ENCODE measurements around the gene SLC40A1. TPM values are rescaled to one million over a fixed set of nuclear protein-coding genes. Genes with fewer than 3 reads are reported as not detected.

SLC40A1 gene
- polyA plus RNA-seq, 1 donor from 2014 or later = 12.6 TPM

- no peaks in the 10 kb centered on the region for H3K9me2 ChIP-seq (ENCODE audit: insufficient read depth, low read length)
- no peaks in the 10 kb centered on the region for H3K79me2 ChIP-seq (replicated peaks; ENCODE audit: insufficient read depth, low read length)
- H4K20me1 ChIP-seq (ENCODE audit: insufficient read depth) = no peaks in the 10 kb centered on the region
- no peaks in the 10 kb centered on the region for H3K27me3 ChIP-seq (ENCODE audit: insufficient read depth, low read depth, low read length)
- H3K9me3 ChIP-seq (ENCODE audit: low read length) = no peaks in the 10 kb centered on the region
- no peak overlapping the region for H3K4me3 ChIP-seq (ENCODE audit: low read length)
- no peak overlapping the region for H3K4me2 ChIP-seq (ENCODE audit: low read length)
- no peak overlapping the region for H3K27ac ChIP-seq (ENCODE audit: low read length)
- TF ChIP-seq REST (IDR thresholded peaks at IDR 0.05; ENCODE audit: borderline replicate concordance) (no peak), TAF1 (IDR thresholded peaks at IDR 0.05; ENCODE audit: low read depth) (no peak), MXI1 (conservative IDR thresholded peaks at IDR 0.05; ENCODE audit: poor library complexity, severe bottlenecking) (no peak), EP300 (conservative IDR thresholded peaks at IDR 0.05; ENCODE audit: poor library complexity, severe bottlenecking) (no peak), SMC3 (conservative IDR thresholded peaks at IDR 0.05; ENCODE audit: poor library complexity) (no peak)
- no peak overlapping the region for H3K9ac ChIP-seq (ENCODE audit: low read length)
- H3K36me3 ChIP-seq (ENCODE audit: insufficient read depth, low read length) = no peaks in the 10 kb centered on the region
- H3F3A ChIP-seq (ENCODE audit: insufficient read depth, low read length, poor library complexity, severe bottlenecking) = no peaks in the 10 kb centered on the region
- no peak overlapping the region for H2AFZ ChIP-seq (ENCODE audit: low read depth, low read length)
These were observed 29.3 kb upstream of the SLC40A1 start for GRCh38 chr2:189609853-189610252.

GRCh38 chr2:189609423-189609816 is 28.8 kb upstream of the SLC40A1 start:
- Histone ChIP-seq H3K9ac (ENCODE audit: low read length) (no peak overlapping the region), H3K4me3 (ENCODE audit: low read length) (no peak overlapping the region), H3K79me2 (replicated peaks; ENCODE audit: insufficient read depth, low read length) (no peaks in the 10 kb centered on the region), H3K4me2 (ENCODE audit: low read length) (no peak overlapping the region), H3K9me3 (ENCODE audit: low read length) (no peaks in the 10 kb centered on the region), H3K36me3 (ENCODE audit: insufficient read depth, low read length) (no peaks in the 10 kb centered on the region), H3K9me2 (ENCODE audit: insufficient read depth, low read length) (no peaks in the 10 kb centered on the region), H2AFZ (ENCODE audit: low read depth, low read length) (no peak overlapping the region), H3K27ac (ENCODE audit: low read length) (no peak overlapping the region), H3F3A (ENCODE audit: insufficient read depth, low read length, poor library complexity, severe bottlenecking) (no peaks in the 10 kb centered on the region), H3K27me3 (ENCODE audit: insufficient read depth, low read depth, low read length) (no peaks in the 10 kb centered on the region), H4K20me1 (ENCODE audit: insufficient read depth) (no peaks in the 10 kb centered on the region)
- TF ChIP-seq EP300 (conservative IDR thresholded peaks at IDR 0.05; ENCODE audit: poor library complexity, severe bottlenecking) (no peak), SMC3 (conservative IDR thresholded peaks at IDR 0.05; ENCODE audit: poor library complexity) (no peak), CTCF (IDR thresholded peaks at IDR 0.05; ENCODE audit: poor library complexity, severe bottlenecking) (no peak), TAF1 (IDR thresholded peaks at IDR 0.05; ENCODE audit: low read depth) (no peak), RAD21 (conservative IDR thresholded peaks at IDR 0.05) (no peak), MXI1 (conservative IDR thresholded peaks at IDR 0.05; ENCODE audit: poor library complexity, severe bottlenecking) (no peak), POLR2AphosphoS5 (IDR thresholded peaks at IDR 0.05) (no peak), EZH2 (IDR thresholded peaks at IDR 0.05; ENCODE audit: borderline replicate concordance, insufficient read depth, low read length, poor library complexity, severe bottlenecking) (no peak), REST (IDR thresholded peaks at IDR 0.05; ENCODE audit: borderline replicate concordance) (no peak)

All from neural cell (in vitro differentiated cells).